GM12878 (cell line): ENCODE measurements around the gene NHS. TPM values are rescaled to one million over a fixed set of nuclear protein-coding genes. Genes with fewer than 3 reads are reported as not detected.

Source experiments
- BRCA1 ChIP-seq: IDR thresholded peaks from 2 replicates; pipeline ENCODE4 v1.6.1; 2011; ENCODE audit warnings: low read depth, low read length, improper control_type of control experiment
- CREM ChIP-seq: IDR thresholded peaks from 2 replicates; pipeline ENCODE4 v1.6.1; 2014; ENCODE audit warnings: antibody characterized with exemption, low read depth
- CUX1 ChIP-seq: IDR thresholded peaks from 2 replicates; pipeline ENCODE4 v1.6.1; 2012; ENCODE audit warnings: improper control_type of control experiment, low read depth, low read length; ENCODE audit not compliant: insufficient replicate concordance
- EED ChIP-seq: sonication (generic); IDR thresholded peaks from 2 replicates; pipeline ENCODE4 v1.6.1; 2016; ENCODE audit warnings: antibody characterized with exemption, low read depth
- NFIC ChIP-seq: IDR thresholded peaks from 2 replicates; pipeline ENCODE4 v1.6.1; 2012; ENCODE audit warnings: low read depth, mild to moderate bottlenecking, inconsistent platforms, low read length, moderate library complexity
- PAX8 ChIP-seq: fragments of 450-650 bp; IDR thresholded peaks from 2 replicates; pipeline ENCODE4 v1.6.1; 2017; ENCODE audit warnings: mild to moderate bottlenecking, moderate library complexity
- POU2F2 ChIP-seq: IDR thresholded peaks from 3 replicates; pipeline ENCODE4 v1.6.1; 2011; ENCODE audit warnings: low read depth, mild to moderate bottlenecking, low read length, borderline replicate concordance
- RELB ChIP-seq: fragments of 450-650 bp; IDR thresholded peaks from 2 replicates; pipeline ENCODE4 v1.6.1; 2017; ENCODE audit warnings: low read depth, mild to moderate bottlenecking, moderate library complexity
- RFX5 ChIP-seq: IDR thresholded peaks from 2 replicates; pipeline ENCODE4 v1.6.1; 2011; ENCODE audit warnings: low read depth, low read length, improper control_type of control experiment
- SMARCA5 ChIP-seq: fragments of 450-650 bp; IDR thresholded peaks from 2 replicates; pipeline ENCODE4 v1.6.1; 2017; ENCODE audit warnings: mild to moderate bottlenecking
- USF2 ChIP-seq: IDR thresholded peaks from 2 replicates; pipeline ENCODE4 v1.6.1; 2011; ENCODE audit warnings: low read depth, low read length, improper control_type of control experiment, borderline replicate concordance
- polyA plus RNA-seq, 11 experiments: library from polyadenylated mRNA; depleted of rRNA in 4 of 11; unstranded in 6 of 11; stranded (reverse) in 5 of 11; fragments of >200 nt; fragmentation: Nextera tagmentation in 4 of 11; fragmentation: Illumina TruSeq in 1 of 11; extraction: Ambion mirVana in 4 of 11; extraction: Trizol in 1 of 11; gene quantifications; 1 replicate in 1 of 11; 2 replicates in 10 of 11; pipeline versions ENCODE4 v1.2.1 to v1.2.3, GENCODE V29; 2011 to 2016; ENCODE audit warnings: inconsistent platforms in 2 of 11, missing spikeins in 2 of 11, low read depth in 1 of 11
- total RNA-seq, 4 experiments: library from RNA; depleted of rRNA in 3 of 4; stranded (reverse); fragments of >200 nt in 3 of 4; fragmentation: Illumina TruSeq in 1 of 4; extraction: Trizol in 1 of 4; gene quantifications; 2 replicates each; pipeline versions ENCODE4 v1.2.1 to v1.2.3, GENCODE V29; 2013 to 2021

The NHS gene
- total and polyA plus RNA-seq, 10 of the 15 experiments (the other 5 are each of a cell fraction or from before 2014, with no cell fraction given) = under 0.01 to 0.07 (median 0.03) TPM; not detected in 7

- TF ChIP-seq BRCA1 (no peak), CUX1 (no peak), NFIC (no peak), SMARCA5 (no peak), EED (no peak), PAX8 (no peak), RFX5 (no peak), USF2 (no peak), POU2F2 (no peak), CREM (no peak), RELB (no peak)
These were observed 328.2 kb downstream of the NHS start (continued) for GRCh38 chrX:17703201-17703600.
